Spleen (tissue), 7 donors: ENCODE data around the gene PDE5A.

Experiments
- POLR2AphosphoS5 ChIP-seq, 3 donors: sonication (generic); formaldehyde crosslinking; IDR thresholded peaks; one replicate each; pipeline ENCODE4 v1.5.1; 2017; ENCODE audit warnings: antibody characterized with exemption in 3 of 3
- TF ChIP-seq, protein P1 (sequence below), 11 experiments: fragments of 200-600 bp in 7 of 11; fragments of 450-650 bp in 4 of 11; sonication (generic) in 4 of 11; IDR thresholded peaks in 8 of 11; conservative IDR thresholded peaks in 3 of 11; 1 replicate in 7 of 11; 2 replicates in 4 of 11; pipeline versions ENCODE4 v1.4.0 to v1.8.0; 2016 to 2021; ENCODE audit warnings: antibody characterized with exemption in 11 of 11, inconsistent platforms in 4 of 11, mild to moderate bottlenecking in 1 of 11
- donor health status: DM: no; HTN: no; CAD: no; lungs with moderate emphysema.
- donor health status: DM: no; HTN: no; CAD: no.
- donor health status: DM: no; HTN: no; CAD: no.

DNA sequence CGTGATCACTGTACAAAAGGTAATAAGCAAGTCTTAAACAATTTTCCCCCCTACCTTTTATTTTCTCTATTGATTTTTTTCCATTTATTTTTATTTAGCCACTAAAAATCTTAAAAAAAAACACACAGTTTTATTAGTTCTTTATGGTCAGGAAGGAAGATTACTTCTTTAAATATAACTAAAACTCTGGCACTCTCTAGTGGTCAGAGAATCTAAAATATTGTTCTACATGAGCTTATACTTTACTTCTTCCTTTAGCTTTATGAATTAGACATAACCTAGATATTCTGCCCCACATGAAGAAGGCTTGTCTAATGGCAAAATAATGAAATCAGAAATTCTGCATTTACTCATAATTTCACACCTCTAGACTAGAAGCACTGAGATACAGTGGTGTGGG lies 135.2 kb downstream of the PDE5A start:
- TF ChIP-seq, protein P1, sequence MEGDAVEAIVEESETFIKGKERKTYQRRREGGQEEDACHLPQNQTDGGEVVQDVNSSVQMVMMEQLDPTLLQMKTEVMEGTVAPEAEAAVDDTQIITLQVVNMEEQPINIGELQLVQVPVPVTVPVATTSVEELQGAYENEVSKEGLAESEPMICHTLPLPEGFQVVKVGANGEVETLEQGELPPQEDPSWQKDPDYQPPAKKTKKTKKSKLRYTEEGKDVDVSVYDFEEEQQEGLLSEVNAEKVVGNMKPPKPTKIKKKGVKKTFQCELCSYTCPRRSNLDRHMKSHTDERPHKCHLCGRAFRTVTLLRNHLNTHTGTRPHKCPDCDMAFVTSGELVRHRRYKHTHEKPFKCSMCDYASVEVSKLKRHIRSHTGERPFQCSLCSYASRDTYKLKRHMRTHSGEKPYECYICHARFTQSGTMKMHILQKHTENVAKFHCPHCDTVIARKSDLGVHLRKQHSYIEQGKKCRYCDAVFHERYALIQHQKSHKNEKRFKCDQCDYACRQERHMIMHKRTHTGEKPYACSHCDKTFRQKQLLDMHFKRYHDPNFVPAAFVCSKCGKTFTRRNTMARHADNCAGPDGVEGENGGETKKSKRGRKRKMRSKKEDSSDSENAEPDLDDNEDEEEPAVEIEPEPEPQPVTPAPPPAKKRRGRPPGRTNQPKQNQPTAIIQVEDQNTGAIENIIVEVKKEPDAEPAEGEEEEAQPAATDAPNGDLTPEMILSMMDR (IDR thresholded peaks at IDR 0.05 in 8 of 11, conservative IDR thresholded peaks at IDR 0.05 in 3 of 11): no peak
- no peak for TF ChIP-seq POLR2AphosphoS5 (IDR thresholded peaks at IDR 0.05)
